VCaP (cell line): ENCODE results near the gene CSTF1.

Source experiments
- H3K27ac ChIP-seq: fragments of 450-650 bp; 2 replicates; pipeline ENCODE4 v1.5.1; 2017
- TF ChIP-seq, protein P1 (sequence below): fragments of 450-650 bp; conservative IDR thresholded peaks from 2 replicates; pipeline ENCODE4 v1.5.1; 2017; ENCODE audit warnings: mild to moderate bottlenecking, moderate library complexity

The CSTF1 gene

DNA sequence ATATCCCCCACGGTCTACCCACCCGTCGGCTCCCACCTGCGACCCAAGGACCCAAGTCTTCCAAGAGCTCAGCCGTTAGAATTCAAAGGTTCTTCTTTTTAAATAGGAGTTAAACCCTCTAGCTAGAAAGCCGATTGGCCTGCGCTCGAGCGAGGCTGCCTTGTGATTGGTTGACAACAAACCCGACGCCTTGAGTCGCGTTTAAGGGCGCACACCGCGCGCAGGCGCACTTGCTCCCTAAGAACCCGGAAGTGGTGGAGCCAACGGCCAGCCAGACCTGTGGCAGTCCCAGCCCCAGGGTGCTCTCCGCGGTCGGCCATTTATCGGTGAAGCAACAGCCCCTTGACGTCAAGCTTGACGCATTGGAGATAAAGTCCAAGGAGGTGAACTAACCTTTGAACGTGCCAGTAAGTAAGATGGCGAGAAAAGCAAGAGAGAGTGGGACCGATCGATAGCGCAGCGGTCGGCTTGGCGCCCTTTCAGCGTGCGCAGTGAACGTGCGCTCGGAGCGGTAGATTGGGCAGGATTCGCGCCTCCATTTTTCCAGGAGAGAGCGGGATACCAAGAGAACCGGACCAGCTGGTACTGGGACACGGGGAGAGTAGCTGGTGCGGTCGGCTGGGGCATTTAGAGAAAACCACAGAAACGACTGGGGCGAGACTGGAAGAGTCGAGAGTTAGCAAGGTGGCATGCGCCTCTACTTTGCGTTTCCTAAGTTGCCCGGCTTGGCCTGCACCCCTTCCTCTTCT is at the start of gene CSTF1, which contains the start of gene AURKA:
CSTF1 (plus strand) TSS at position 514 of the 749 bp plus-strand sequence. CDS start 2,908 bp downstream, outside the sequence.
AURKA (minus strand) TSS at position 84 of the 749 bp plus-strand sequence. CDS start 4,018 bp downstream, outside the sequence.
- H3K27ac ChIP-seq, result peak within 1 kb of the TSS; percentile 97
- TF ChIP-seq, protein P1, sequence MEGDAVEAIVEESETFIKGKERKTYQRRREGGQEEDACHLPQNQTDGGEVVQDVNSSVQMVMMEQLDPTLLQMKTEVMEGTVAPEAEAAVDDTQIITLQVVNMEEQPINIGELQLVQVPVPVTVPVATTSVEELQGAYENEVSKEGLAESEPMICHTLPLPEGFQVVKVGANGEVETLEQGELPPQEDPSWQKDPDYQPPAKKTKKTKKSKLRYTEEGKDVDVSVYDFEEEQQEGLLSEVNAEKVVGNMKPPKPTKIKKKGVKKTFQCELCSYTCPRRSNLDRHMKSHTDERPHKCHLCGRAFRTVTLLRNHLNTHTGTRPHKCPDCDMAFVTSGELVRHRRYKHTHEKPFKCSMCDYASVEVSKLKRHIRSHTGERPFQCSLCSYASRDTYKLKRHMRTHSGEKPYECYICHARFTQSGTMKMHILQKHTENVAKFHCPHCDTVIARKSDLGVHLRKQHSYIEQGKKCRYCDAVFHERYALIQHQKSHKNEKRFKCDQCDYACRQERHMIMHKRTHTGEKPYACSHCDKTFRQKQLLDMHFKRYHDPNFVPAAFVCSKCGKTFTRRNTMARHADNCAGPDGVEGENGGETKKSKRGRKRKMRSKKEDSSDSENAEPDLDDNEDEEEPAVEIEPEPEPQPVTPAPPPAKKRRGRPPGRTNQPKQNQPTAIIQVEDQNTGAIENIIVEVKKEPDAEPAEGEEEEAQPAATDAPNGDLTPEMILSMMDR, result no peak

DNA sequence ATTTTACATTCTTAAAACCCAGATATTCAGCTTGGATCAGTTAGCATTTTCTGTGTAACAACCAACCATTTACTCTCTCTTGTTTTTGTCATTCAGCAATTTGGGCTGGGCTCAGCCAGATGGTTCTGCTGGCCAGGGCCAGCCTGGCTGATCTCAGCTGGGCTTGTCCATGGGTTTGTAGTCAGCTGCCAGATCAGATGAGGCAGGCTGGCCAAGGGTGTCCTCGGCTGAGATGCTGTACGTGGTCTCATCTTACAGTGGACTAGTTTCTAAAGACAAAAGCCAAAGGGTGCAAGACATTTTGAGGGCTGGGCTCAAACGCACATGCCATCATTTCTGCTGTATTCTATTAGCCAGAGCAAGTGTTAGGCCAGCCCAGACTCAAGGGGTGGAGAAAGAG is 49.7 kb upstream of the CSTF1 start:
- TF ChIP-seq, protein P1, result no peak
- H3K27ac ChIP-seq, result no peak overlapping the region

DNA sequence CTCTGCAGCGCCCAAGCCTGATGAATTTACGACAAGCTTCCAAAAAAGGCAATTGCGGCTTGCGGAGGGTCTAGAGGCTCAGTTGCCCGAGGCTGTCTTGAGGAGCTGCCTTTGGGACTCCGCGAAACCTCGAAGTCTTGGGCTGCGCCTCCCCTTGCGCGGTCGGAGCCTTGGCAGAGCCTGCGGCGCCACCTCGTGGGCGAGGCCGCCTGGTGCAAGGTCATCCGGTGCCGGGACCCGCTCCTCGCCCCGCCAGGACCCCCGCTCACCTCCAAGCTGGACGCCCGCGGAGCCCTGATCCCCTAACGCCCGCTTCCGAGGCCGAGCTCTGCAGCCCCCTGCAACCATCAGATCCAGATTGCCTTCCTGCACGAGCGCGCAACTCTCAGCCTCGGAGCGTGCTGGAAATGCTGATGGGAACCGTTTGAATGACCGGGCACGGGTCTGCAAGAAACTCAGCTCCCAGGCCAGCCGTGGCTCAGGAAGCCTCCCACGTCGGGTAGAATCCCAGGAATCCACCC is 48.5 kb upstream of the CSTF1 start:
- TF ChIP-seq, protein P1, result peak; percentile 95
- no peak overlapping the region; the same call in 1 of the 2 replicates for H3K27ac ChIP-seq

DNA sequence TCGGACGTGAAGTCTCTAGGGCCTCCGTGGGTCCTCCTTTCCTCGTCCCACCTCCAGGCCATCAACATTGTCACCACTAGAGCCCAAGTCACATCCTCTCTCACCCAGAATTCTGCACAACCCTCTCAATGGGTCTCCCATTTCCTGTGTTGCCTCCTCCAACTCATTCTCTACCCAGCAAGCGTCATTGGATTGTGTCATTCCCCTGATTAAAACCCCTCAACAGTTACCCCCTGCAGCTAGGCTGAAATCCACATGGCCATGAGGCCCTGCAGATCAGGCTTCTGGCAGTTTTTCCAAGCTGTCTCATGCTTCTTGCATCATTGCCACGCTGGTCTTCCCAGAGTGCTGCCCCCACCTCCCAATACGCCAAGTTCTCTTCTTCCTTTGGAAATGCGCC is 46.5 kb upstream of the CSTF1 start:
- TF ChIP-seq, protein P1, result no peak
- H3K27ac ChIP-seq, result no peak overlapping the region

DNA sequence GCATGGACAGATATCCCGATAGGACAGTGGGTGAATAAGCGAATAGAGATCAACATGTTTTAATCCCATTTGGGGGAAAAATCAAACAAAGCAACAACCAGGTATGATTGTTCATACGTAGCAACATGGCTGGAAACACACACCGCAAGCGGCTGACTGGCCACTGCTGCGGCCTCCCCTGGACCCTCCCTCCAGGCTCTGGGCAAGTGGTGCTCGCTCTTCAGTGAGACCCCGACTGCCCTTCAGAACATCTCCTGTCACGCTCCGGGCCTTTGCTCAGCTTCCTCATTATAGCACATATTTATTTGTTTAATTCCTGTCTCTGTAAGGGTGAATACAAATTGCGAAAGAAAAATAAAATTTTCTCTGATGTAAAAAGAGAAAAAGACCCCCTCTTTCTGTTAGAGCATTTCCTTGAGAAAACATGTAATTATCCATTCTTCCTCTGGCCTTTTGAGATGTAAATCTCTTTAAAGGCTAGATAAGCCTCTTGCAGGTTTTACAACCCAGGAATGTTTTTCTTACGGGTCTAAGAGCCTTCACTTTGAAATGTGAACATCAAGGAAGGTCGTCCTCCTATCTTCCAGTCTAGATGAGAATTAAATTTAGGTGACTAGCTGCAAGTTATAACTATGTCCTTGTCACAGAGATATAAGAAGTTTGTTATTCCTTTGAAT is 44.7 kb upstream of the CSTF1 start:
- peak overlapping the region; percentile 98 for H3K27ac ChIP-seq
- TF ChIP-seq, protein P1, result no peak

DNA sequence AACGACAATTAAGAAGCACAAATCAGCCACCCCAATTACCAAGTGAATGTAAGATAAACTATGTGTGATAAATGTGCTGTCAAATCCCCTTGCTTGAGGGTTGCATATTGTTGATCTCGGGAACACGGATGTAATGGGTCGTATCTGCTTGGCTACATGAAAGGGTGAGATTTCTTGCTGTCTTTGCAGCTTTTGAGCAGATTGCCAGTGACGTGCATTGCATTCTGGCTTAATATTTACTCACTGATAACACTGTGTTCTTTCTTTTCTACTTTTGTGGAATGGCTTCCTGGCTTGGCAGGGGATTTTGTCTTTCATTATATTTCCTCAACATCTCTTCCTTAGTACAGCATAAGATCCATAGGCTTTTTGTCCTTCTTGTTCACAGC is 44.1 kb upstream of the CSTF1 start:
- TF ChIP-seq, protein P1, result no peak
- peak overlapping the region; percentile 98 for H3K27ac ChIP-seq

DNA sequence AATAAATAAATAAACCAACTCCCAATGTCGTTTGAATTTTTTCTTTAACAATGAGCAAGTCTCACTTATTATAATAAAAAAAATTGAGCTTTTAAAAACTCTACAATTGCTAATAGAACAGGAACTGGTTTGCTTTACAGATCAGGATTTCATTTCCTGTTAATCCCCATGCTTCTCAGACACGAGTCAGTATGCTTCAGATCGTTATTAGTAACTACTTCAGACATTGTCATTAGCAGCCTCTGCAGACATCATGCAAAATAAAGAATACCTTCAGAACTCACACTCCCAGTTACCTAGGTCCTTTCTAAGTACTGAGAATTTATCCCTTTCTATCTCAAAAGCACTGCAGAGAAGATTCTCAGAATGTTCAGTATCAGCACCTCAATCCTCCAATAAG is 43.7 kb upstream of the CSTF1 start:
- H3K27ac ChIP-seq, result peak overlapping the region; percentile 98
- TF ChIP-seq, protein P1, result no peak
